ENCODE data around the gene KRTAP5-3.
A peak's percentile ranks its signal among the peaks of the same experiment; 100 is the strongest.
"Not testable (repeated sequence)": the region's sequence is repeated elsewhere in the genome, so short reads cannot be mapped to it uniquely, and the experiment has no call there.

Gene KRTAP5-3

GRCh38 chr11:1608363-1608762, at the start of gene KRTAP5-3:
TSS of gene KRTAP5-3 (minus strand) at chr11:1608463. CDS start at chr11:1608385, 78 bp downstream.
- no peak for DNase-seq

- DNase-seq, result no peak
Observed at GRCh38 chr11:1656670-1657069, 48.4 kb upstream of the KRTAP5-3 start.

- no peak for DNase-seq
Observed at GRCh38 chr11:1656061-1656441, 47.8 kb upstream of the KRTAP5-3 start.

GRCh38 chr11:1655168-1656060, 47.2 kb upstream of the KRTAP5-3 start:
- no peak for DNase-seq

- no peak for DNase-seq
Observed at GRCh38 chr11:1654388-1655167, 46.3 kb upstream of the KRTAP5-3 start.

- no peak for DNase-seq
Observed at GRCh38 chr11:1653541-1654387, 45.5 kb upstream of the KRTAP5-3 start.

- DNase-seq, result peak; percentile 78
Observed at GRCh38 chr11:1652771-1653540, 44.7 kb upstream of the KRTAP5-3 start.

- no peak for DNase-seq
Observed at GRCh38 chr11:1652442-1652770, 44.1 kb upstream of the KRTAP5-3 start.

- DNase-seq, result no peak
Observed at GRCh38 chr11:1652026-1652425, 43.8 kb upstream of the KRTAP5-3 start.

GRCh38 chr11:1651411-1651980, 43.2 kb upstream of the KRTAP5-3 start:
- DNase-seq, result no peak

- no peak for DNase-seq
Observed at GRCh38 chr11:1650918-1651262, 42.6 kb upstream of the KRTAP5-3 start.

- no peak for DNase-seq
Observed at GRCh38 chr11:1650034-1650917, 42.0 kb upstream of the KRTAP5-3 start.

GRCh38 chr11:1648653-1649420, 40.6 kb upstream of the KRTAP5-3 start:
- no peak for DNase-seq

GRCh38 chr11:1647901-1648652, 39.8 kb upstream of the KRTAP5-3 start:
- no peak for DNase-seq

- DNase-seq, result not testable (repeated sequence)
Observed at GRCh38 chr11:1646540-1646939, 38.3 kb upstream of the KRTAP5-3 start.

- no peak for DNase-seq
Observed at GRCh38 chr11:1645357-1645821, 37.1 kb upstream of the KRTAP5-3 start.

- DNase-seq, result no peak
Observed at GRCh38 chr11:1644601-1645356, 36.5 kb upstream of the KRTAP5-3 start.

GRCh38 chr11:1643146-1643690, 35.0 kb upstream of the KRTAP5-3 start:
- no peak for DNase-seq

Measured in activated naive CD4-positive, alpha-beta T cell treated with anti-CD3 and anti-CD28 coated beads, Interleukin-2, amount 50 U/mL, for 16 hours (primary cell).